Activated CD4-positive, alpha-beta T cell treated with anti-CD3 and anti-CD28 coated beads, Interleukin-2, amount 50 U/mL, for 4 hours (primary cell): ENCODE data around the gene POMT2.

Experiments used
- DNase-seq, 2 experiments: peaks; one replicate each; pipeline ENCODE4 v3.0.0-alpha.2; 2020

The POMT2 gene

GRCh38 chr14:77230914-77231313 lies 89.8 kb downstream of the POMT2 start:
- DNase-seq, result no peak

GRCh38 chr14:77228056-77228455 lies 92.6 kb downstream of the POMT2 start:
- DNase-seq, result no peak

GRCh38 chr14:77225892-77226557 lies 94.7 kb downstream of the POMT2 start:
- DNase-seq, result no peak

GRCh38 chr14:77225254-77225653 lies 95.4 kb downstream of the POMT2 start:
- DNase-seq, result no peak
